ENCODE data around the gene EIF2AK2. TPM values are rescaled to one million over a fixed set of nuclear protein-coding genes. Genes with fewer than 3 reads are reported as not detected.

Gene EIF2AK2
- total RNA-seq, 2 experiments from 2014 or later: 48.1 to 52.6 TPM

DNA sequence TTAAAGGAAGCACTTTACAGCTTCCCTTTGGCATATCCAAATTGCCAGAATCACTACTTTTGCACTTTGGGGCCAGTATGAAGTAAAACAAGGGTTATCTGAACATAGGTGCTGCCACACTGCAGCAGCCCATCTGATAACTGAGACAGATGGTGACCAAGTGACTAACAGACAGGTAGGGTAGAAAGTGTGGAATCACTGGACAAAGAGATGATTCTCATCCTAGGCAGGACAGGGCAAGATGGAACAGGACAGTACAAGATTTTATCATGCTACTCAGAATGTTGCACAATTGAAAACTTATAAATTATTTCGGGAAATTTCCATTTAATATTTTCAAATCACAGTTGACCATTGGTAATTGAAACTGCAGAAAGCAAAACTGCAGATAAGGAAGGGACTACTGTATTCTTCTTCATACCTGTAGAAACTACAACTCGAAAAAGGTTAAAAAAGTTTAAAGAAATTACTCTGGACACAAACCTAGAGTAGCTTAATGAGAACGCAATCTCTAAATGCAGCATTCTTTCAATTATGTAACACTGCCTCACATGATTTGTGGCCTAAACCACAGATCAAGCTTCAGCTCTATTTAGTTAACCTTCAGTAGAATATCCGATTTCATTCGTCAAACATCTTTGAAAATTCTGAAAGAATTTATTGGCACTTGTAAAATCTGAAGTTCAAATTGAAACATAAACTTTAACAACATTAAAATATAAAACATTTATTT lies 104.0 kb downstream of the EIF2AK2 start:
- Mint-ChIP-seq H3K27me3 (no peaks in the 10 kb centered on the region), H3K36me3 (peaks cover 30% of the 10 kb centered on the region), H3K4me3 (no peak overlapping the region), H3K9me3 (no peaks in the 10 kb centered on the region), H3K27ac (no peak overlapping the region), H3K4me1 (ENCODE audit: low read depth) (no peaks in the 10 kb centered on the region)
- intact Hi-C loops (cut with micrococcal nuclease): no loop called here
- DNase-seq: no peak
- ChIA-PET POLR2A (no interaction called here), CTCF (no interaction called here)

Other genes starting within 250 kb of the EIF2AK2 start
- gene STRN, start 190.4 kb downstream of the EIF2AK2 start, total RNA-seq: 10 to 100 TPM; 22.3 to 25.0 TPM
- gene HEATR5B, start 72.6 kb downstream of the EIF2AK2 start, total RNA-seq: 10 to 100 TPM; 18.1 to 20.3 TPM
- gene GPATCH11, start 72.5 kb downstream of the EIF2AK2 start, total RNA-seq: 10 to 100 TPM; 12.6 to 13.0 TPM
- gene SULT6B1, start 31.7 kb upstream of the EIF2AK2 start, total RNA-seq: not detected
- 10 to 100 TPM; 29.3 to 33.2 TPM for gene CEBPZOS, start 39.5 kb upstream of the EIF2AK2 start, total RNA-seq
- 10 to 100 TPM; 62.3 to 74.6 TPM for gene CEBPZ, start 74.6 kb upstream of the EIF2AK2 start, total RNA-seq
- gene NDUFAF7, start 74.7 kb upstream of the EIF2AK2 start, total RNA-seq: 10 to 100 TPM; 22.8 to 23.0 TPM
- gene PRKD3, start 167.9 kb upstream of the EIF2AK2 start, total RNA-seq: 10 to 100 TPM; 22.5 to 24.7 TPM
- under 1 TPM; 0.43 to 0.68 TPM for gene QPCT, start 187.7 kb upstream of the EIF2AK2 start, total RNA-seq

Measured in activated CD4-positive, alpha-beta memory T cell treated with anti-CD3 and anti-CD28 coated beads for 36 hours (primary cell).